HepG2 (cell line): Measurements from ENCODE around the gene ZBTB32. TPM values are rescaled to one million over a fixed set of nuclear protein-coding genes. Genes with fewer than 3 reads are reported as not detected.

Source experiments
- CC2D1A ChIP-seq: sonication (generic); formaldehyde crosslinking; IDR thresholded peaks from 2 replicates; pipeline ENCODE4 v1.8.1; 2023; ENCODE audit warnings: mild to moderate bottlenecking, missing genetic modification reagents
- GTF3A ChIP-seq: sonication (generic); formaldehyde crosslinking; conservative IDR thresholded peaks from 2 replicates; pipeline ENCODE4 v1.4.0; 2020; ENCODE audit warnings: mild to moderate bottlenecking, missing genetic modification reagents
- NFAT5 ChIP-seq: sonication (generic); formaldehyde crosslinking; IDR thresholded peaks from 2 replicates; pipeline ENCODE4 v1.4.0; 2020; ENCODE audit warnings: missing genetic modification reagents
- REXO4 ChIP-seq: sonication (generic); formaldehyde crosslinking; IDR thresholded peaks from 2 replicates; pipeline ENCODE4 v1.8.0; 2022; ENCODE audit warnings: missing genetic modification reagents, mild to moderate bottlenecking, borderline replicate concordance
- TEAD2 ChIP-seq: sonication (generic); formaldehyde crosslinking; IDR thresholded peaks from 2 replicates; pipeline ENCODE4 v1.9.0; 2021; ENCODE audit warnings: missing genetic modification reagents
- THAP11 ChIP-seq: IDR thresholded peaks from 2 replicates; pipeline ENCODE4 v1.6.1; 2016; ENCODE audit warnings: missing biosample characterization, missing genetic modification reagents
- TRIM22 ChIP-seq: fragments of 450-650 bp; IDR thresholded peaks from 2 replicates; pipeline ENCODE4 v1.6.1; 2017
- ZEB1 ChIP-seq: IDR thresholded peaks from 2 replicates; pipeline ENCODE4 v1.6.1; 2012; ENCODE audit warnings: mild to moderate bottlenecking, low read depth, inconsistent platforms; ENCODE audit not compliant: insufficient replicate concordance
- ZMAT3 ChIP-seq: sonication (generic); formaldehyde crosslinking; conservative IDR thresholded peaks from 2 replicates; pipeline ENCODE4 v1.7.0; 2021; ENCODE audit warnings: missing genetic modification reagents
- ZNF224 ChIP-seq: sonication (generic); formaldehyde crosslinking; IDR thresholded peaks from 2 replicates; pipeline ENCODE4 v1.5.0; 2020; ENCODE audit warnings: mild to moderate bottlenecking, missing genetic modification reagents
- ZNF275 ChIP-seq: sonication (generic); formaldehyde crosslinking; IDR thresholded peaks from 2 replicates; pipeline ENCODE4 v1.8.0; 2022; ENCODE audit warnings: missing genetic modification reagents, mild to moderate bottlenecking, inconsistent platforms, borderline replicate concordance
- ZNF331 ChIP-seq: sonication (generic); formaldehyde crosslinking; IDR thresholded peaks from 2 replicates; pipeline ENCODE4 v1.4.0; 2020; ENCODE audit warnings: missing genetic modification reagents
- ZNF44 ChIP-seq: sonication (generic); formaldehyde crosslinking; IDR thresholded peaks from 2 replicates; pipeline ENCODE4 v1.5.1; 2020; ENCODE audit warnings: mild to moderate bottlenecking, missing genetic modification reagents
- ZNF746 ChIP-seq: sonication (generic); formaldehyde crosslinking; IDR thresholded peaks from 2 replicates; pipeline ENCODE4 v1.8.0; 2022; ENCODE audit warnings: mild to moderate bottlenecking, missing genetic modification reagents
- polyA plus RNA-seq, 8 experiments: library from polyadenylated mRNA; depleted of rRNA in 3 of 8; stranded (reverse) in 7 of 8; unstranded in 1 of 8; fragments of >200 nt; fragmentation: Illumina TruSeq in 4 of 8; extraction: Trizol in 4 of 8; gene quantifications; 2 replicates each; pipeline versions ENCODE4 v1.2.1 to v1.2.3, GENCODE V29; 2011 to 2016; ENCODE audit warnings: low read depth in 4 of 8, missing spikeins in 1 of 8, mixed read lengths in 1 of 8; ENCODE audit not compliant: insufficient read depth in 1 of 8
- total RNA-seq, 5 experiments: library from RNA; depleted of rRNA; stranded (reverse); fragments of >200 nt; fragmentation: Illumina TruSeq; extraction: Trizol; gene quantifications; 2 replicates each; pipeline ENCODE4 v1.2.3, GENCODE V29; 2016; ENCODE audit warnings: low read depth in 1 of 5
- TF ChIP-seq, protein P1 (sequence below): sonication (generic); formaldehyde crosslinking; IDR thresholded peaks from 2 replicates; pipeline ENCODE4 v1.8.0; 2022; ENCODE audit warnings: missing genetic modification reagents, mild to moderate bottlenecking, borderline replicate concordance
- TF ChIP-seq, protein P2 (sequence below): sonication (generic); formaldehyde crosslinking; IDR thresholded peaks from 2 replicates; pipeline ENCODE4 v1.4.0; 2020; ENCODE audit warnings: missing genetic modification reagents, mild to moderate bottlenecking, borderline replicate concordance

ZBTB32 gene
- total and polyA plus RNA-seq, 2 of the 13 experiments (the other 11 are each of a cell fraction or from before 2014, with no cell fraction given): not detected

DNA sequence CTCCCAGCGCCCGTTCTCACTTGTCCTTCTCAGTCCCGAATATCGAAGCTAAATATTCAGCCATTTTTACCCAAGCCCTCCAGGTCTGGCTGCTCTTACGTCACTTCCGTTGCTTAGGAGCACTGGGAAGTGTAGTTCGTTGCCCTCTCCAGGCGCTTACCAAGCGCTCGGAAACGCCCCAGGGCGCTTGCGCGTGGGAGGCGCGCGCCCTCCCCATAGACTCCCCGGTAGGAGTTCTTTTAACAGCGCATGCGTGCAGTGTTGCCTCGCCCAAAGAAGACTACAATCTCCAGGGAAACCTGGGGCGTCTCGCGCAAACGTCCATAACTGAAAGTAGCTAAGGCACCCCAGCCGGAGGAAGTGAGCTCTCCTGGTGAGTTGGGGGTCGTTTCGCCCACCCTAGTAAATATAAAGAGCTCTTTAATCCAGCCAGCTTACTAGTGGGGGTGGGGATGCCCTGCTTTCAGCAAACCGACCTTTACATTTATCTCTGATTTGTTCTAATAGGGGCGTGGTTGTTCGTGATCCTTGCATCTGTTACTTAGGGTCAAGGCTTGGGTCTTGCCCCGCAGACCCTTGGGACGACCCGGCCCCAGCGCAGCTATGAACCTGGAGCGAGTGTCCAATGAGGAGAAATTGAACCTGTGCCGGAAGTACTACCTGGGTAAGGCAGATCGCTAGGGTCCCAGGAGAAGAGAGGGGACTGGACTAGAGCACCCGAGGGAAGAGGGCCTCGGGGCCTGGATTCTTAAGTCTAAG is 41.1 kb downstream of the ZBTB32 start, which contains the start of the genes PSENEN and U2AF1L4 (continued):
- no peak for TF ChIP-seq NFAT5 (CRISPR knock-in tag)
- no peak for TF ChIP-seq CC2D1A
- TF ChIP-seq ZEB1: no peak
- TF ChIP-seq THAP11 (CRISPR knock-in tag): peak; percentile 97
- TF ChIP-seq ZMAT3 (CRISPR knock-in tag): no peak
- no peak for TF ChIP-seq GTF3A (CRISPR knock-in tag)
- no peak for TF ChIP-seq TEAD2
- no peak for TF ChIP-seq ZNF275 (CRISPR knock-in tag)
- no peak for TF ChIP-seq ZNF746
- 0 out of 2 replicates have a peak, but pooled peaks have one; percentile 39 for TF ChIP-seq ZNF224
- TF ChIP-seq ZNF44 (CRISPR knock-in tag): 0 out of 2 replicates have a peak, but pooled peaks have one; percentile 26
- no peak for TF ChIP-seq REXO4 (CRISPR knock-in tag)
- TF ChIP-seq, protein P1, sequence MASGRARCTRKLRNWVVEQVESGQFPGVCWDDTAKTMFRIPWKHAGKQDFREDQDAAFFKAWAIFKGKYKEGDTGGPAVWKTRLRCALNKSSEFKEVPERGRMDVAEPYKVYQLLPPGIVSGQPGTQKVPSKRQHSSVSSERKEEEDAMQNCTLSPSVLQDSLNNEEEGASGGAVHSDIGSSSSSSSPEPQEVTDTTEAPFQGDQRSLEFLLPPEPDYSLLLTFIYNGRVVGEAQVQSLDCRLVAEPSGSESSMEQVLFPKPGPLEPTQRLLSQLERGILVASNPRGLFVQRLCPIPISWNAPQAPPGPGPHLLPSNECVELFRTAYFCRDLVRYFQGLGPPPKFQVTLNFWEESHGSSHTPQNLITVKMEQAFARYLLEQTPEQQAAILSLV (CRISPR knock-in tag): no peak
- TF ChIP-seq, protein P2, sequence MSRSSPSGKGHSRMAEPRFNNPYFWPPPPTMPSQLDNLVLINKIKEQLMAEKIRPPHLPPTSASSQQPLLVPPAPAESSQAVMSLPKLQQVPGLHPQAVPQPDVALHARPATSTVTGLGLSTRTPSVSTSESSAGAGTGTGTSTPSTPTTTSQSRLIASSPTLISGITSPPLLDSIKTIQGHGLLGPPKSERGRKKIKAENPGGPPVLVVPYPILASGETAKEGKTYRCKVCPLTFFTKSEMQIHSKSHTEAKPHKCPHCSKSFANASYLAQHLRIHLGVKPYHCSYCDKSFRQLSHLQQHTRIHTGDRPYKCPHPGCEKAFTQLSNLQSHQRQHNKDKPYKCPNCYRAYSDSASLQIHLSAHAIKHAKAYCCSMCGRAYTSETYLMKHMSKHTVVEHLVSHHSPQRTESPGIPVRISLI (CRISPR knock-in tag): no peak
- no peak for TF ChIP-seq ZNF331 (CRISPR knock-in tag)
- TF ChIP-seq TRIM22: no peak
